Astrocyte of the spinal cord (primary cell): ENCODE measurements around the gene RFPL3.

Experiments used
- DNase-seq: peaks from one replicate; pipeline ENCODE4 v3.0.0; 2011; ENCODE audit warnings: low read depth, low spot score
- H3K4me3 ChIP-seq: 2 replicates; pipeline ENCODE4 v1.5.1; 2011; ENCODE audit warnings: low read depth, mild to moderate bottlenecking, low read length, moderate library complexity
- in situ Hi-C: cut with HindIII; loops from 2 replicates; pipeline ENCODE4 v1.10.0; 2017; ENCODE audit warnings: low sequenced_read_pairs
- TF ChIP-seq, protein P1 (sequence below): IDR thresholded peaks from 2 replicates; pipeline ENCODE4 v1.5.1; 2012; ENCODE audit warnings: low read depth, mild to moderate bottlenecking, low read length, inconsistent platforms

RFPL3 gene

DNA sequence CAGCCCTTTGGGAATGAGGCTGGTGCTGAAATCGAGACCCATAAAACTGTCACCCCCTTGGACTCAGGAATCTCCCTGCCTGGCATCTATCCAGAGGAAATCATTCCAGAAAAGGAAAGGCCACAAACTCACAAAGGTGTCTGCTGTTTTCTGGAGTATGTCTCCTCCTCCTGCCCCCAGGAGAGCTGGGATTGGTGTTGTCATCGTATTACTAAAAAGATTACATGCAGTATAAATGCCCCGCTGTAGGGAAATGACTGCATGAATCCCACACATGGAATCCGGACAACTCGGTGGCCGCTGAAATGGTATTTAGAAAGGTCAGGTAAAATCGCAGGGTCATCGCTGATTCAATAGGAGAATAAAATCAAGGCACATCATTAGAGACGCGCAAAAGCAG, 18.9 kb upstream of the RFPL3 start:
- TF ChIP-seq, protein P1, sequence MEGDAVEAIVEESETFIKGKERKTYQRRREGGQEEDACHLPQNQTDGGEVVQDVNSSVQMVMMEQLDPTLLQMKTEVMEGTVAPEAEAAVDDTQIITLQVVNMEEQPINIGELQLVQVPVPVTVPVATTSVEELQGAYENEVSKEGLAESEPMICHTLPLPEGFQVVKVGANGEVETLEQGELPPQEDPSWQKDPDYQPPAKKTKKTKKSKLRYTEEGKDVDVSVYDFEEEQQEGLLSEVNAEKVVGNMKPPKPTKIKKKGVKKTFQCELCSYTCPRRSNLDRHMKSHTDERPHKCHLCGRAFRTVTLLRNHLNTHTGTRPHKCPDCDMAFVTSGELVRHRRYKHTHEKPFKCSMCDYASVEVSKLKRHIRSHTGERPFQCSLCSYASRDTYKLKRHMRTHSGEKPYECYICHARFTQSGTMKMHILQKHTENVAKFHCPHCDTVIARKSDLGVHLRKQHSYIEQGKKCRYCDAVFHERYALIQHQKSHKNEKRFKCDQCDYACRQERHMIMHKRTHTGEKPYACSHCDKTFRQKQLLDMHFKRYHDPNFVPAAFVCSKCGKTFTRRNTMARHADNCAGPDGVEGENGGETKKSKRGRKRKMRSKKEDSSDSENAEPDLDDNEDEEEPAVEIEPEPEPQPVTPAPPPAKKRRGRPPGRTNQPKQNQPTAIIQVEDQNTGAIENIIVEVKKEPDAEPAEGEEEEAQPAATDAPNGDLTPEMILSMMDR = no peak
- no peak for DNase-seq
- in situ Hi-C loops = no loop called here
- no peak overlapping the region for H3K4me3 ChIP-seq

DNA sequence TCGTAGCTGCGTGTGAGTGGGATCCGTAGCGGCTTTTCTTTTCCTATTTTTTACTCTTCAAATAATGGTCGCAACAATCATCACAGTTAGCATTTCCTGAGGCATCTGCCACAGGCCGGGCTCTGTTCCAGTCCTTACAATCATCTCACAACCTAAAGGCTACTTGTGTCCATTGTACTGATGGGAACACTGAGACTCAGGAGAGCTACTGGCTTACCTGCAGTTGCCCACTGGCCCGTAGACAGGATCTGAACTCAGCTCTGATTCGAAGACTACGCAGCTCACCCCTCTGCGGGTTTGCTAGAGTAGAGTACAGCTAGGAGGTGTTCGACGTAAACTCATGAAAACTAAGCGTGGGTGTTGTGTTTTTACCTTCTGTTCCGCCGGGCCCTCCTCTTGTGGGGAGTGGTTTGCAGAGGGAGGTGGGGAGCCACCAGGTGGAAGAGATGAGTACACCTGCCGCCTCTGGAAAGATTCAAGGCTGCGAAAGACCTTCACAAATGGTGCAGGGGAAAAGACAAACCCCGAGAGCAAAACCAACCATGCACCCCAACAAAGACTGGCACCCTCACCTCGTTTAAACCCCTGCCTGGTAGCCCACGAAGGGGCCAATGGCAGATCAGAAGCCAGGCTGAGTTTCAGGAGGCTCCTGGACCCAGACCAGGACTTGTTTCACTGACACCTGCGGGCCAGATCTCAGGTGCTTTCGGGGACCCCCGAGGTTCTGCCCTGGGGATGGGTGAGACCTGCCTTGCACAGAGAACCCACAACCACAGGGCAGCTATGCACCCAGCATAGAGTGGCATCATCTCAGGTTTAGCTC, 18.3 kb upstream of the RFPL3 start:
- DNase-seq = no peak
- in situ Hi-C loops = no loop called here

DNA sequence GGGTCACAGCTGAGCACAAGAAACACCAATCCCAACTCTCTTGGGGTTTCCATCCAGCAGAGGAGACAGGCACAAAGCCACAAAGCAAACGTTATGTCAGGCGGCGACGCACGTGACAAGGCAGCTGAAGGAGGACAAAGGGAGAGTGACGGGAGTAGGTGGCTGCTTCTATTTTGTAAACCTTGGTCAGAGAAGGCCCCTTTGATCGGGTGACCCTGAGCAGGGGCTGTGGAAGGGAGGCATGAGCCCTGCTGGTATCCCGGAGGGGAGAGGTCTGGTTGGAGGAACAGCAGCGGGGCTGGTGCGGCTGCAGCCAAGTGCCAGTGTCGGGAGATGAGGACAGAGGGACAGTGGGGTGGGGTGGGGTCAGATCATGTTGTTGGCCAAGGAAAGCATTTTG, 17.3 kb upstream of the RFPL3 start:
- in situ Hi-C loops = no loop called here

More for the DNA sequence above, 18.3 kb upstream of the RFPL3 start:
- H3K4me3 ChIP-seq = no peak overlapping the region
- TF ChIP-seq, protein P1 = no peak

DNA sequence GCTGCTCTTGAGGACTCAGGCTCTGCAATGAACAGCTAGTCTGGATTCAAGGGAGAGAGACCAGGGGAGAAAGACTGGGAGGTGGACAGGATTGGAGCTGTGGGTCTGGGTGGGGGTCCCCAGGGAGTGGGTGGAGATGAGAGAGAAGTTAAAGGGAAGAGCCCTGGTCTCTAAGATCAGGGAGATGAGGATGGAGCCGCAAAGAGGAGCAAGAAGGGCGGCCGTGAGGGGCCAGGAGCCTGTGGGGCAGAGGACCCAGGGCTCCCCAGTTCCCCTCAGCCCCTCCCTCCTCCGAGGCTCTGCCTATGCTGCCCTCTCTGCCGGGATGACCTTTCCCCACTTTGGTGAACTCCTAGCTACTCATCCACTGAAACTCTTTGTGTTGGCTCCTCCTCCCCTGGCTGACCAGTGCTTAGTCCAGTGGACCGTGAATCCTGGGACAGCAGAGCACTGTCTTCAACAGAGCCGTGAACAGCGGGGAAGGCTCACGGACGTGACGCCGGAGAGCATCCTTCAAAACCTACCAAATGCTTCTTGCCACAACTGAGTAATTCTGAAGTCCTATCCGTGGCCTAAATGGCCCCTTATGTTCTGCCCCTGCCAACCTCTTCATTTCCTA, 16.4 kb upstream of the RFPL3 start:
- no peak overlapping the region for H3K4me3 ChIP-seq
- DNase-seq = no peak
- in situ Hi-C loops = no loop called here
- TF ChIP-seq, protein P1 = no peak

More for the DNA sequence above, 17.3 kb upstream of the RFPL3 start:
- no peak overlapping the region for H3K4me3 ChIP-seq
- DNase-seq = no peak
- TF ChIP-seq, protein P1 = no peak

DNA sequence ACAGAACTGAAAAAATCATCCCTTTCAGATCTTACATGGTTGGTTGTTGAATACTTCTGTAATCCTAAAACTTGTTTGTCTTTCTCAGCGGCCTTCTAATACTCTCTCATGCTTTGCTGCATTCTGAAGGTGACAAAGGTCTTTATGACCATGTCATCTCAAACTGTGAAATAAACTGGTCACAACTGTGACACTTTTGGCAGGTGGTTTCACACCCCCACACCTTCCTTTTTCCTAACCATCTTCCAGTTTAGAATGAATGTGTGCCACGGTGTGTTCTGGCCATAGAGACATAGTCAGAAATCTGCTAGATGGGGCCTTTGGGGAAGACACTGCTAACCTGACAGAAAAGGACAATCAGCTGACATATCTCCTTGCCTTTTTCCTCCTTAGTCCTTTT, 14.7 kb upstream of the RFPL3 start:
- TF ChIP-seq, protein P1 = no peak
- in situ Hi-C loops = no loop called here
- DNase-seq = no peak
- H3K4me3 ChIP-seq = no peak overlapping the region

DNA sequence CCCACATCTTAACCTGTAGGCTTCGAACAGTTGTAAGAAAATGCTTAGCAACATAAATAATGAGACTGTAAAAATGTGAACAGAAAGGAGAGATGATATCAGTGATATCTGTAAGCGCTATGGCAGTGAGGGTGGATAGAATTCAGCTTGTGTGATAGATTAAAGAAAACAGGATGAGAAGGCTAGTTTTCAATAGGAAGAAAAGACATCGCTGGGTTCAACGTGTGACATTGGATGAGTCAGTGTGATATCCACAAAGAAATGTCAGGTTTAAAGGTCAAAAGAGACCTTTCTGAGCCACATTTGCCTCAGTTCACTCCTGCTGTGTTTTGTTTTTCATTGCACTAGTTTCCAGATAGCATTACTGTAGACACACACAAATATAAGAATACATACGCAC, 13.7 kb upstream of the RFPL3 start:
- TF ChIP-seq, protein P1 = no peak
- in situ Hi-C loops = no loop called here
- H3K4me3 ChIP-seq = no peak overlapping the region
- no peak for DNase-seq
